Small intestine (tissue), 7 donors: ENCODE results near the gene EFEMP2. TPM values are rescaled to one million over a fixed set of nuclear protein-coding genes. Genes with fewer than 3 reads are reported as not detected.
A peak's percentile ranks its signal among the peaks of the same experiment; 100 is the strongest.

ENCODE experiments used
- DNase-seq, 2 donors: peaks; one replicate each; pipeline versions ENCODE4 v3.0.0 to v3.0.0-alpha.2; 2013
- FAIRE-seq: peaks from 2 replicates; lab custom pipeline; 2012; peaks lifted over from hg19 to GRCh38; lab: Jason Lieb, UNC
- H3K27ac ChIP-seq, 3 donors: one replicate each; pipeline ENCODE4 v1.5.1; 2013; ENCODE audit warnings: low read length in 2 of 3, mild to moderate bottlenecking in 2 of 3, control low read depth in 1 of 3, inconsistent platforms in 1 of 3, low read depth in 1 of 3, moderate library complexity in 1 of 3
- H3K27me3 ChIP-seq, 3 donors: one replicate each; pipeline ENCODE4 v1.6.1; 2013; ENCODE audit warnings: low read length in 3 of 3, inconsistent platforms in 1 of 3; ENCODE audit not compliant: control insufficient read depth in 3 of 3, insufficient read depth in 3 of 3
- H3K36me3 ChIP-seq, 3 donors: one replicate each; pipeline ENCODE4 v1.6.1; 2013; ENCODE audit warnings: low read length in 3 of 3, inconsistent platforms in 1 of 3, low read depth in 1 of 3, mild to moderate bottlenecking in 1 of 3, moderate library complexity in 1 of 3; ENCODE audit not compliant: control insufficient read depth in 3 of 3, insufficient read depth in 2 of 3
- H3K4me1 ChIP-seq, 3 donors: one replicate each; pipeline ENCODE4 v1.6.1; 2013; ENCODE audit warnings: low read length in 2 of 3, inconsistent platforms in 1 of 3, low read depth in 1 of 3, mild to moderate bottlenecking in 1 of 3, moderate library complexity in 1 of 3; ENCODE audit not compliant: control insufficient read depth in 3 of 3, insufficient read depth in 2 of 3
- H3K4me3 ChIP-seq, 3 donors: one replicate each; pipeline ENCODE4 v1.5.1; 2013; ENCODE audit warnings: low read length in 3 of 3, control low read depth in 1 of 3, inconsistent platforms in 1 of 3, low read depth in 1 of 3, mild to moderate bottlenecking in 1 of 3, moderate library complexity in 1 of 3
- H3K9me3 ChIP-seq, 2 donors: one replicate each; pipeline ENCODE4 v1.6.1; 2013; ENCODE audit warnings: low read depth in 1 of 2, low read length in 1 of 2; ENCODE audit not compliant: control insufficient read depth in 2 of 2, insufficient read depth in 1 of 2
- WGBS, 3 donors: extraction: QIAGEN DNeasy Blood & Tissue Kit; methylation state at CpG; one replicate each; pipeline ENCODE4 v1.1.7; 2013; 5-methylcytosine and 5-hydroxymethylcytosine counted together
- polyA plus RNA-seq, 4 donors: library from polyadenylated mRNA; stranded (reverse) in 3 of 4; unstranded in 1 of 4; fragments of 200-250 nt in 3 of 4; fragments of 120-200 nt in 1 of 4; gene quantifications; one replicate each; pipeline versions ENCODE4 v1.2.1 to v1.2.3, GENCODE V29; 2013
- donor health status: healthy with polysubstance abuse.
- donor health status: control.
- donor health status: control.
- donor health status: Bipolar disorder and iron deficiency.
- donor health status: healthy.

The EFEMP2 gene
- polyA plus RNA-seq, 4 donors, result 4.7 to 18.0 (median 12.1) TPM

DNA sequence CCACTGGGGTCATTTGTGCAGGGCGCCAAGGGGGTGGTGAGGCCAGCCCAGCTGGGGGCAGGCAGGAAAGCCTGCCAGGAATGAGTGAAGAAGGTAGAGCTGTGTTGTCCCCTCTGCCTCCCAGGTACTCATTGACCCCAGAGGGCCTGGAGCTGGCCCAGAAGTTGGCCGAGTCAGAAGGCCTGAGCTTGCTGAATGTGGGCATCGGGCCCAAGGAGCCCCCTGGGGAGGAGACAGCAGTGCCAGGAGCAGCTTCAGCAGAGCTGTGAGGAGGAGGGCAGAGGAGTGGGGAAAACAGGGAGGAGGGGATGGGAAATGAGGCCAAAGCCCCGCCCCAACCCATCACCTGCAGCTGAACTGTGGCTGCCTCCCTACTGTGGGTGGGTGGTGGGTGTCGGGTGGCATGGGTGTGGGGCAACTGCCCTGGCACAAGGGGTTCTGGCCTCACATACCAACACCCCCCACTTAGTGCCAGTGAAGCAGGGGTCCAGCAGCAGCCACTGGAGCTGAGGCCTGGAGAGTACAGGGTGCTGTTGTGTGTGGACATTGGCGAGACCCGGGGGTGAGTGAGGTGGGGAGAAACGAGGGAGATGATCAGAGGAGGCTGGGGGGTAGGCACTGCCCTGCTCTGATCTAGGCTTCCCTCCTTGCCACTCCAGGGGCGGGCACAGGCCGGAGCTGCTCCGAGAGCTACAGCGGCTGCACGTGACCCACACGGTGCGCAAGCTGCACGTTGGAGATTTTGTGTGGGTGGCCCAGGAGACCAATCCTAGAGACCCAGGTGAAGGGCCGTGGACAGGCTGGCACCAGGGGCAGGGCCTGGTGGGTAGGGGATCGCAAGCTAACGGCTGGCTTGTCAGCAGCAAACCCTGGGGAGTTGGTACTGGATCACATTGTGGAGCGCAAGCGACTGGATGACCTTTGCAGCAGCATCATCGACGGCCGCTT lies 9.4 kb downstream of the EFEMP2 start:
- Histone ChIP-seq H3K4me1 (peaks cover 0 to 29% (median 3%) of the 10 kb centered on the region in 3 donors), H3K27me3 (no peaks in the 10 kb centered on the region), H3K27ac (no peak overlapping the region), H3K36me3 (peaks cover 16 to 70% (median 23%) of the 10 kb centered on the region in 3 donors), H3K4me3 (no peak overlapping the region), H3K9me3 (no peaks in the 10 kb centered on the region)
- 91 to 95% (median 93%) methylated on average over 21 to 24 of the region's 24 CpGs for WGBS, 3 donors
- FAIRE-seq, result no peak
- DNase-seq, result no peak

DNA sequence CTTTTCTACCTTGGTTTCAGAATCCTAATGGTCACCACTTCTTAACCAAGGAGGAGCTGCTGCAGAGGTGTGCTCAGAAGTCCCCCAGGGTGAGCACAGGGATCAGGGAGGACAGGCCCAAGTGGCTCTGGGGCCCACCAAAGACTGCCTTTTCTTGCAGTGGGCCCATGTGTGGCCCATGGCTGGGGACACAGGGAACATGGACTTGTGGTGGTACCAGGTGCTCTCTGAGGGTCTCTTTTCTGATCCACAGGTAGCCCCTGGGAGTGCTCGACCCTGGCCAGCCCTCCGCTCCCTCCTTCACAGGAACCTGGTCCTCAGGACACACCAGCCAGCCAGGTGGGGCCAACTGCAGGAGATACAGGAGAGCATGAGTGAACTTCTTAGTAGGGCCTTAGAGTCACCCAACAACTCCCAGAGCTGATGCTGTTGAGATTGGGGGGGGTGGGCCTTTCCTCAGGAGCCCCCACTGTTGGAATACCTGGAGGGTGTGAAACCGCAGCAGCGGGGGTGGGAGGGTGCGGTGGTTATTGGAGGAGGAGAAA lies 10.3 kb downstream of the EFEMP2 start:
- H3K4me1 ChIP-seq, result peaks cover 0 to 29% (median 3%) of the 10 kb centered on the region in 3 donors
- peaks cover 16 to 60% (median 23%) of the 10 kb centered on the region in 3 donors for H3K36me3 ChIP-seq
- H3K27me3 ChIP-seq, result no peaks in the 10 kb centered on the region
- H3K9me3 ChIP-seq, result no peaks in the 10 kb centered on the region
- no peak overlapping the region for H3K4me3 ChIP-seq
- no peak for DNase-seq
- WGBS, 3 donors, result 77 to 87% (median 80%) methylated on average over 5 of the region's 5 CpGs
- no peak overlapping the region for H3K27ac ChIP-seq
- no peak for FAIRE-seq

GRCh38 chr11:65861533-65862183 lies 10.9 kb downstream of the EFEMP2 start:
- Histone ChIP-seq H3K4me1 (peaks cover 0 to 29% (median 3%) of the 10 kb centered on the region in 3 donors), H3K4me3 (peak overlapping the region; percentile 64 to 85 (median 72)), H3K9me3 (no peaks in the 10 kb centered on the region), H3K27me3 (no peaks in the 10 kb centered on the region), H3K27ac (no peak overlapping the region), H3K36me3 (peaks cover 12 to 59% (median 20%) of the 10 kb centered on the region in 3 donors)
- FAIRE-seq (no peak), DNase-seq (no peak)
- 71 to 82% (median 80%) methylated on average over 13 of the region's 13 CpGs for whole genome bisulfite sequencing, 3 donors

DNA sequence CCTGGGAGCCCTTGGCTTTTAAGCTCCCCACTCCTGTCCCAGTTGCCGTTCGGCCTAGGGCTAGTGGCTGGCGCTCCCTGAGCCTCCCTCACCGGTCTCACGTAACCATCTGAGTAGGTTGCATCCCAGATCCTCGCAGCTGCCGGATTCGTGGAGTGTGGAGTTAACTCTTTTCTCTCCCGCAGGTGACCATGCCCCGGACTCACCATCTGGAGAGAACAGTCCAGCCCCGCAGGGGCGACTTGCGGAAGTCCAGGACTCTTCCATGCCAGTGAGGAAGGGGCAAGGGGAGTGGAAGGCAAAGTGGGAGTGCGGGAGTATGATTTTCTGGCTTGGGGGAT lies 11.5 kb downstream of the EFEMP2 start:
- WGBS, 3 donors, result 3 to 10% (median 7%) methylated on average over 14 of the region's 14 CpGs
- FAIRE-seq (no peak), DNase-seq (peak in 1 of 2 donors; percentile 31)
- H3K4me1 ChIP-seq, result peaks cover 0 to 34% (median 3%) of the 10 kb centered on the region in 3 donors
- peaks cover 12 to 59% (median 21%) of the 10 kb centered on the region in 3 donors for H3K36me3 ChIP-seq
- H3K27me3 ChIP-seq, result no peaks in the 10 kb centered on the region
- no peaks in the 10 kb centered on the region for H3K9me3 ChIP-seq
- peak overlapping the region; percentile 95 to 97 (median 97) for H3K27ac ChIP-seq
- peak overlapping the region; percentile 64 to 85 (median 72) for H3K4me3 ChIP-seq

- FAIRE-seq, result no peak
- Histone ChIP-seq H3K27me3 (no peaks in the 10 kb centered on the region), H3K36me3 (peaks cover 12 to 59% (median 23%) of the 10 kb centered on the region in 3 donors), H3K4me3 (peak within 1 kb of the TSS; percentile 64 to 85 (median 72)), H3K4me1 (peaks cover 0 to 40% (median 3%) of the 10 kb centered on the region in 3 donors), H3K27ac (peak within 1 kb of the TSS; percentile 95 to 97 (median 97)), H3K9me3 (no peaks in the 10 kb centered on the region)
- 0% methylated on average over 69 to 78 of the region's 78 CpGs for WGBS, 3 donors
- peak; percentile 99 for DNase-seq
These were observed 12.1 kb downstream of the EFEMP2 start, which contains the start of gene MUS81 for GRCh38 chr11:65860278-65861164. Gene MUS81 (plus strand): TSS chr11:65860433. CDS start chr11:65860754, 321 bp downstream.

DNA sequence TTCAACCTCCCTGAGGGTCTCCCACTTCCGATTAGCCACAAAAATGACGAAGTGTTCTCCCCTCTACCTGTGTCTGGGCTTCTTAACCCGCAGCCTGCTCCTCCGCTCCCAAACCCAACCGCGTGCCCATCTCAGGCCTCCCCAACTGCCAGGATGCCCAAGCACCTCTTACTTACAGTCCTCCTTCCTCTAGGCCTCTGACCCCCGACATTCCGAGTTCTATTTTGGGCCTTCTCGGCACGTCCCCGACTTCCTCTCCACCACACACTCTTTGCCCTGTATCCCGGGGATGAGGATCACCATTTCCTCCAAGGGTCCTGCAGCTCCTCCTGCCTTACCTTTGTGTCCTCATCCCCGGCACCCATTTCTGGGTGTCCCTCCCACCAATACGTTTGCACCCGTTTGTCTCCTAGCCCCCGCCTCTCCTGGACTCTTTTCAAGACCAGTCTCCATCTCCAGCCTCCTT lies 12.8 kb downstream of the EFEMP2 start:
- Histone ChIP-seq H3K9me3 (no peaks in the 10 kb centered on the region), H3K4me3 (peak overlapping the region; percentile 24 to 72 (median 64)), H3K4me1 (peaks cover 0 to 47% (median 3%) of the 10 kb centered on the region in 3 donors), H3K36me3 (peaks cover 17 to 59% (median 25%) of the 10 kb centered on the region in 3 donors), H3K27me3 (no peaks in the 10 kb centered on the region), H3K27ac (peak overlapping the region; percentile 95 to 97 (median 97))
- no peak for FAIRE-seq
- no peak for DNase-seq
- 3 to 10% (median 6%) methylated on average over 16 of the region's 16 CpGs for WGBS, 3 donors

DNA sequence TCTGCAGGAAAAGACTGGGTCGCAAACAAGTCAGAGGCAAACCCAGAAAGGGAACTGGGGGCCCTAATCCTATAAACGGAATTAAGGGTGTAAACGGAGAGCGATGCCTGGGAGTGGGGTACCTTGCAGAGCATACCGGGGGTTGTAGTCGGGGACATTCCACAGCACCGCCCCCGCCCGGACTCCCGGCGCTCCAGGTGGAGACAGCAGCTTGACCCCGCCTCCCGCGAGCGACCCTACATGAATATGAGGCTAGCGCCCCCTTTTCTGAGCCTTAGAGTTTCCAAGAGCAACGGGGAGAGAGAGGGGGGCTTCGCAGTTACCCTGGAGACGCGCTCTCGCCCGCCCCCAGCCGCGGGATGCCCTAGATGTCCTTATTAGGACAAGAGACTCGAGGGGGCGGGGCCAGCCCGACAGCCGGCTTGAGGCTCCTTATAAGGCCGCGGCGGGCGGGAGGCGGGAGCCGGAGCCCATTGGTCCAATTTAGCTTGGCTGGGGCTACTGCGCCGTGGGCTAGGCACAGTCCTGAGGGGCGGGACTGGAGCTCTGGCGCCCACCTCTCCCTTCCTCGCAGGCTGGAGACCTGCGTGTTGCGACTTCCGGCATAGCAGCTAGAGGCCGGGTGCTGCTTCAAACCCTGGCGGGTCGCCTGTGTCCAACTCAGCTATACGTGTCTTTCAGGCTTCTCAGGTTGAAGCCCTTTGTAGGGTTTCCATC lies 13.3 kb downstream of the EFEMP2 start:
- H3K27ac ChIP-seq, result peak overlapping the region; percentile 95 to 97 (median 97)
- H3K36me3 ChIP-seq, result peaks cover 16 to 59% (median 22%) of the 10 kb centered on the region in 3 donors
- peak overlapping the region; percentile 52 to 72 (median 64) for H3K4me3 ChIP-seq
- 0 to 1% (median 0%) methylated on average over 43 to 46 of the region's 46 CpGs for WGBS, 3 donors
- no peak for FAIRE-seq
- H3K9me3 ChIP-seq, result no peaks in the 10 kb centered on the region
- DNase-seq, result peak; percentile 97 to 98
- peaks cover 0 to 53% (median 3%) of the 10 kb centered on the region in 3 donors for H3K4me1 ChIP-seq
- H3K27me3 ChIP-seq, result no peaks in the 10 kb centered on the region
